ENCODE data around the gene TAF9. TPM values are rescaled to one million over a fixed set of nuclear protein-coding genes. Genes with fewer than 3 reads are reported as not detected.
A peak's percentile ranks its signal among the peaks of the same experiment; 100 is the strongest.
"Not testable (repeated sequence)": the region's sequence is repeated elsewhere in the genome, so short reads cannot be mapped to it uniquely, and the experiment has no call there.

TAF9 gene
- total and polyA plus RNA-seq, 9 donors = 19.7 to 48.2 (median 39.9) TPM

GRCh38 chr5:69372394-69372793, 3.1 kb upstream of the TAF9 start:
- Histone ChIP-seq H3K9me3 (no peaks in the 10 kb centered on the region), H3K36me3 (no peaks in the 10 kb centered on the region), H3K27ac (no peak overlapping the region), H3K4me3 (no peak overlapping the region), H3K27me3 (no peaks in the 10 kb centered on the region), H3K4me1 (ENCODE audit: insufficient read depth) (peaks cover 1% of the 10 kb centered on the region)
- TF ChIP-seq CTCF (IDR thresholded peaks at IDR 0.05) (no peak), EP300 (IDR thresholded peaks at IDR 0.05) (no peak), POLR2A (IDR thresholded peaks at IDR 0.05) (no peak)
- no peak for DNase-seq
- 93 to 96% (median 95%) methylated on average over 5 of the region's 5 CpGs for WGBS, 3 donors
- intact Hi-C loops (cut with DNase I) = no loop called here

GRCh38 chr5:69370335-69370734, 1.0 kb upstream of the TAF9 start:
- WGBS, 3 donors = 0 to 4% (median 1%) methylated on average over 16 of the region's 16 CpGs
- H3K27ac ChIP-seq; H3K36me3 ChIP-seq; H3K9me3 ChIP-seq; intact Hi-C loops (cut with DNase I); H3K4me1 ChIP-seq (ENCODE audit: insufficient read depth); H3K27me3 ChIP-seq: not testable (repeated sequence)
- DNase-seq = peak in 1 of 5 donors; percentile 39
- H3K4me3 ChIP-seq = peak overlapping the region; percentile 86

GRCh38 chr5:69368458-69369339, 621 bp downstream of the TAF9 start:
- WGBS, 3 donors = 1 to 2% (median 1%) methylated on average over 33 to 39 of the region's 39 CpGs
- TF ChIP-seq POLR2A (IDR thresholded peaks at IDR 0.05) = no peak
- TF ChIP-seq CTCF (IDR thresholded peaks at IDR 0.05) = no peak
- TF ChIP-seq EP300 (IDR thresholded peaks at IDR 0.05) = no peak
- intact Hi-C loops (cut with DNase I) = no loop called here
- peaks cover 1% of the 10 kb centered on the region for H3K4me1 ChIP-seq (ENCODE audit: insufficient read depth)
- H3K36me3 ChIP-seq = no peaks in the 10 kb centered on the region
- H3K4me3 ChIP-seq = peak overlapping the region; percentile 86
- peak overlapping the region; percentile 97 to 99 for H3K27ac ChIP-seq
- H3K27me3 ChIP-seq = no peaks in the 10 kb centered on the region
- DNase-seq = no peak
- H3K9me3 ChIP-seq = no peaks in the 10 kb centered on the region

- Histone ChIP-seq H3K4me3 (no peak overlapping the region), H3K9me3 (no peaks in the 10 kb centered on the region), H3K36me3 (no peaks in the 10 kb centered on the region), H3K4me1 (ENCODE audit: insufficient read depth) (peaks cover 1% of the 10 kb centered on the region), H3K27ac (no peak overlapping the region), H3K27me3 (no peaks in the 10 kb centered on the region)
- DNase-seq = no peak
- intact Hi-C loops (cut with DNase I) = no loop called here
- TF ChIP-seq CTCF (IDR thresholded peaks at IDR 0.05) (no peak), POLR2A (IDR thresholded peaks at IDR 0.05) (no peak), EP300 (IDR thresholded peaks at IDR 0.05) (no peak)
- 89 to 90% (median 89%) methylated on average over 11 of the region's 11 CpGs for WGBS, 3 donors
These were observed 1.5 kb downstream of the TAF9 start for GRCh38 chr5:69367697-69368279.

GRCh38 chr5:69364850-69365249, 4.5 kb downstream of the TAF9 start:
- WGBS, 3 donors = 66 to 73% (median 68%) methylated on average over 3 of the region's 3 CpGs
- no peak for TF ChIP-seq EP300 (IDR thresholded peaks at IDR 0.05)
- TF ChIP-seq CTCF (IDR thresholded peaks at IDR 0.05) = no peak
- no peak for TF ChIP-seq POLR2A (IDR thresholded peaks at IDR 0.05)
- intact Hi-C loops (cut with DNase I) = no loop called here
- H3K9me3 ChIP-seq = no peaks in the 10 kb centered on the region
- H3K4me1 ChIP-seq (ENCODE audit: insufficient read depth) = peaks cover 1% of the 10 kb centered on the region
- no peak overlapping the region for H3K27ac ChIP-seq
- no peaks in the 10 kb centered on the region for H3K36me3 ChIP-seq
- no peak overlapping the region for H3K4me3 ChIP-seq
- DNase-seq = no peak
- no peaks in the 10 kb centered on the region for H3K27me3 ChIP-seq

All from ovary (tissue), 9 donors.